ENCODE results near the gene NDUFA7. TPM values are rescaled to one million over a fixed set of nuclear protein-coding genes. Genes with fewer than 3 reads are reported as not detected.

Gene NDUFA7
- total RNA-seq, 1 experiment from 2014 or later, result 73.0 TPM

DNA sequence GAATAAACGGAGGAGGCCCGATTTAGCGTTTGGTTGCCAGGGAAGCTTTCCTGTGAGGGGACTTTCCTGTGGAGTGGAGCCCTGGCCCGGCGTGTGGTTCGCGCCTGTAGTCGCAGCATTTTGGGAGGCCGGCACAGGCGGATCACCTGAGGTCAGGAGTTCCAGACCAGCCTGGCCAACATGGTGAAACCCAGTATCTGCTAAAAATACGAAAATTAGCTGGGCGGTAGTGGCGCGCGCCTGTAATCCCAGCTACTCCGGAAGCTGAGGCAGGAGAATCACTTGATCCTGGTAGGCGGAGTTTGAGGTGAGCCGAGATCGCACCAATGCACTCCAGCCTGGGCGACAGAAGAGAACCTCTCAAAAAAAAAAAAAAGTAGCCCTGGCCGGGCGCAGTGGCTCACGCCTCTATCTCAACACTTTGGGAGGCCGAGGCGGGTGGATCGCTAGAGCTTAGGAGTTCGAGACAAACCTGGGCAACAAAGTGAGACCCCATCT is 14.9 kb upstream of the NDUFA7 start:
- Histone ChIP-seq H3K9ac (ENCODE audit: extremely low read depth, insufficient read length, low read length) (no peak overlapping the region), H2AFZ (ENCODE audit: low read length) (no peak overlapping the region), H3K23ac (ENCODE audit: insufficient read length, low read depth, low read length) (no peak overlapping the region), H4K8ac (replicated peaks; ENCODE audit: insufficient read length, low read depth, low read length) (no peak overlapping the region), H2BK120ac (ENCODE audit: low read depth, low read length, poor library complexity, severe bottlenecking) (no peak overlapping the region), H3K56ac (ENCODE audit: insufficient read length, low read depth, low read length) (no peak overlapping the region), H4K91ac (ENCODE audit: insufficient read length, low read depth, low read length) (no peak overlapping the region), H3K23me2 (ENCODE audit: insufficient read length, low read depth, low read length, poor library complexity, severe bottlenecking) (peaks cover 12% of the 10 kb centered on the region), H3K27ac (ENCODE audit: insufficient read length, low read depth, low read length) (no peak overlapping the region), H2BK20ac (ENCODE audit: low read depth, low read length, poor library complexity, severe bottlenecking) (no peak overlapping the region), H3K18ac (ENCODE audit: insufficient read length, low read depth, low read length) (no peak overlapping the region), H3T11ph (ENCODE audit: low read length) (no peak overlapping the region), H3K27me3 (ENCODE audit: insufficient read depth, low read length) (peaks cover 18% of the 10 kb centered on the region; the same call in 1 of the 2 replicates), H4K20me1 (ENCODE audit: control insufficient read depth, insufficient read depth, insufficient read length) (no peaks in the 10 kb centered on the region), H2BK12ac (ENCODE audit: insufficient read length, low read depth, low read length) (no peak overlapping the region), H3K4me1 (ENCODE audit: insufficient read depth, low read length) (no peaks in the 10 kb centered on the region; the same call in 1 of the 2 replicates), H3K79me1 (ENCODE audit: insufficient read depth, low read depth, low read length, poor library complexity, severe bottlenecking) (no peaks in the 10 kb centered on the region), H3K4me2 (ENCODE audit: insufficient read depth, insufficient read length, low read length) (peak overlapping the region; percentile 27), H2BK15ac (ENCODE audit: low read depth, low read length) (no peak overlapping the region), H4K5ac (ENCODE audit: insufficient read length, low read depth, low read length) (no peak overlapping the region), H3K9me3 (ENCODE audit: control insufficient read depth, low read depth, low read length) (no peaks in the 10 kb centered on the region), H3K4ac (ENCODE audit: low read depth, low read length) (no peak overlapping the region), H2AK5ac (ENCODE audit: insufficient read length, low read length) (no peak overlapping the region), H3K14ac (ENCODE audit: insufficient read depth, low read length) (no peak overlapping the region), H3K79me2 (ENCODE audit: insufficient read depth, low read length) (no peaks in the 10 kb centered on the region), H2BK5ac (ENCODE audit: insufficient read length, low read length) (no peak overlapping the region)
- H3K4me1 Mint-ChIP-seq, result peaks cover 17 to 21% of the 10 kb centered on the region in 2 experiments
- peak; percentile 75 for DNase-seq
- no CpG with 5 or more reads among the region's 27 CpGs for WGBS (ENCODE audit: extremely low coverage, insufficient read length, low lambda C conversion rate)
- no peak for TF ChIP-seq CTCF (conservative IDR thresholded peaks at IDR 0.05)
- peaks cover 50% of the 10 kb centered on the region for H3K27me3 Mint-ChIP-seq (ENCODE audit: low read depth)
- peaks cover 0 to 2% (median 0%) of the 10 kb centered on the region in 3 experiments; a peak in 2 of 7 replicates for H3K36me3 Mint-ChIP-seq (ENCODE audit: insufficient read depth in 1 of 3, low read depth in 3 of 3)
- H3K4me3 Mint-ChIP-seq, result peak overlapping the region; percentile 51 to 70
- no peaks in the 10 kb centered on the region; a peak in 1 of 5 replicates for H3K9me3 Mint-ChIP-seq
- H3K27ac Mint-ChIP-seq, result no peak overlapping the region
